ENCODE data around the gene SQOR.

GRCh38 chr15:45732662-45733061, 97.8 kb downstream of the SQOR start:
- TF ChIP-seq CTCF (conservative IDR thresholded peaks at IDR 0.05) (no peak), EZH2 (IDR thresholded peaks at IDR 0.05; ENCODE audit: low read depth) (no peak)

Measured in PC-9 (cell line).